Measurements from ENCODE around the gene SPATS2L. TPM values are rescaled to one million over a fixed set of nuclear protein-coding genes. Genes with fewer than 3 reads are reported as not detected.

Gene SPATS2L
- polyA plus RNA-seq, 1 of the 3 experiments (the other 2 are of a cell fraction), result 86.8 TPM

DNA sequence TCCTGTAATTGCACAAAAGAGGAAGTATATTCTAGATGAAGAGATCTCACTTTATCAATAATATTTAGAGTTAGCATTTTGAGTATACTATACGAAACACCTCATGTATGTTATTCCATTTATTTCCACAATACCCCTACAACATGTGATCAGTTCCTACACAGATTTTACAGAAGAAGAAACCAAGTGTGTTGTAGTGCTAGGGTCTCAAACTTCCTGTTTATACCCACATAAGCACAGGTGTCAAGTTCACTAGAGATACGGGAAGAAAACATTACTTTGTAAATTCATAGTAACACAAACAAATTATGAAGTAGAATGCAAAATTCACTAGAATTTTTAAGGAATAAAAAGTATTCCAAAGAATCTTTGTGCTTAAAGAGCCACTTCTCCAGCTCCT is 157.0 kb downstream of the SPATS2L start:
- H3F3A ChIP-seq (replicated peaks; ENCODE audit: insufficient read depth), result no peaks in the 10 kb centered on the region
- no peak overlapping the region for H2AFZ ChIP-seq (ENCODE audit: low read depth)
- no peaks in the 10 kb centered on the region for H3K79me2 ChIP-seq (ENCODE audit: insufficient read depth)
- no peak overlapping the region for H3K4me2 ChIP-seq
- TF ChIP-seq GATA2 (CRISPR knock-in tag; IDR thresholded peaks at IDR 0.05), result no peak
- TF ChIP-seq EZH2phosphoT487 (IDR thresholded peaks at IDR 0.05; ENCODE audit: borderline replicate concordance, low read depth), result no peak
- no peak for TF ChIP-seq CHD2 (IDR thresholded peaks at IDR 0.05; ENCODE audit: low read length, partially characterized antibody)
- TF ChIP-seq EP300 (IDR thresholded peaks at IDR 0.05; ENCODE audit: borderline replicate concordance in 1 of 2, low read depth in 1 of 2, low read length in 1 of 2), result no peak
- TF ChIP-seq, protein P1, sequence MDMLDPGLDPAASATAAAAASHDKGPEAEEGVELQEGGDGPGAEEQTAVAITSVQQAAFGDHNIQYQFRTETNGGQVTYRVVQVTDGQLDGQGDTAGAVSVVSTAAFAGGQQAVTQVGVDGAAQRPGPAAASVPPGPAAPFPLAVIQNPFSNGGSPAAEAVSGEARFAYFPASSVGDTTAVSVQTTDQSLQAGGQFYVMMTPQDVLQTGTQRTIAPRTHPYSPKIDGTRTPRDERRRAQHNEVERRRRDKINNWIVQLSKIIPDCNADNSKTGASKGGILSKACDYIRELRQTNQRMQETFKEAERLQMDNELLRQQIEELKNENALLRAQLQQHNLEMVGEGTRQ (IDR thresholded peaks at IDR 0.05; ENCODE audit: borderline replicate concordance, low read depth, low read length), result no peak
- TF ChIP-seq RXRA (IDR thresholded peaks at IDR 0.05; ENCODE audit: borderline replicate concordance, low read depth), result no peak
- no peak for TF ChIP-seq RAD21 (IDR thresholded peaks at IDR 0.05; ENCODE audit: low read length)
- no peaks in the 10 kb centered on the region for H4K20me1 ChIP-seq (ENCODE audit: insufficient read depth)
- peaks cover 0 to 5% of the 10 kb centered on the region in 2 experiments; a peak in 1 of 4 replicates for H3K4me1 ChIP-seq (ENCODE audit: control insufficient read depth in 1 of 2, insufficient read depth in 2 of 2, low read depth in 1 of 2, low read length in 1 of 2)
- no peak for DNase-seq
- POLR2A ChIA-PET, result no interaction called here
- no peaks in the 10 kb centered on the region for H3K9me2 ChIP-seq
- H3K4me3 ChIP-seq (ENCODE audit: low read depth in 2 of 2, low read length in 1 of 2), result no peak overlapping the region
- H3K9me3 ChIP-seq, result no peaks in the 10 kb centered on the region
- CTCF ChIA-PET, result interaction anchor here (1.0 to 1.3 kb wide), 2 partner anchors 8 to 484 kb away, joined by 4 read pairs; no protein-coding TSS in a partner anchor
- H3K27ac ChIP-seq (ENCODE audit: low read depth in 2 of 2, low read length in 1 of 2), result no peak overlapping the region
- no peak overlapping the region for H3K9ac ChIP-seq
- no peaks in the 10 kb centered on the region for H3K27me3 ChIP-seq (ENCODE audit: insufficient read depth)
- H3K36me3 ChIP-seq (replicated peaks in 1 of 2; ENCODE audit: control insufficient read depth in 1 of 2, insufficient read depth in 2 of 2, low read length in 1 of 2), result peaks cover 41 to 60% of the 10 kb centered on the region in 2 experiments
- WGBS (ENCODE audit: low lambda C conversion rate), result 97% methylated on average over 2 of the region's 2 CpGs

DNA sequence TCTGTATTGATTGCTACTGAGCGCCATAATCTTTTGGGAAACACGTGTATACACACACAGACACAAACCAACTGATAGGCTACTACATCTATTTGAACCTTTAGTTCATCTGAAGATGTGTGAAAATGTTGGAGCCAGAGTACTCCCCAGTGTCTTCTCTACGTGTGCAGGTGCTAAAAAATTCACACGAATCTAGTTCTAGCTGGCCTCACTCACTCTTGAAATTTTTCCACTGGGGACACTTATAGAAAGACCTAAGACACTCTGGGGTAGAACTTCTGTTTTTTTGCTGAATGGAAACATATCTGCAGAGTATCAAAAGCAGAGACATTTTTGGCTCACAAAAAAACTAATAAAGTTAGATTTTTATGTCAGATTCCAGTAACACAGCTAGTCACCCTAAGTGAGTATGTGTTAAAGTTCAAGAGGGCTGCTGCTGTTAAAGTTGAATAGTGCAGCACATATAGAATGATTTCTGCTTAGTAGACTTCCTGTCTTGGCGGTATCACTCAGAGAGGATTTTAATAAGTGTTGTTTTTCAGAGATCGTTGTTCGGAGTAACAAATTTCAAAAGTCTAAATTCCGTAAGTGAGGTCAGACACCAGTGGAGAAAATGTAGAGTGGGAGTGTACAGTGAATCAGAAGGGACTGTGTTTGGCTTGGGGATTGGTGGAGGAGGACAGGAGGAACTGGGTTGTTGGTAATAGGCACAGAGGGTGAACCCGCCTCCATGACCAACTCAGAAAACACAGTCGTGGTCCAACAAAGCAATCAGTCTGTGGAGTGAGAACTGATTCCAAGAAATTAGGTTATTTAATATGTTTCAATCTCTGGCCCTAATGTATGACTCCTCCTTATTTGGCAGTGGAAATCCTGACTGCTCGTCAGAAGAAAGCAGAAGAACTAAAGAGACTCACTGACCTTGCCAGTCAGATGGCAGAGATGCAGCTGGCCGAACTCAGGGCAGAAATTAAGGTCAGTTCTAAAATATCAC is 160.2 kb downstream of the SPATS2L start:
- peaks cover 0 to 11% of the 10 kb centered on the region in 2 experiments; a peak in 1 of 4 replicates for H3K4me1 ChIP-seq (ENCODE audit: control insufficient read depth in 1 of 2, insufficient read depth in 2 of 2, low read depth in 1 of 2, low read length in 1 of 2)
- H3K4me3 ChIP-seq (ENCODE audit: low read depth in 2 of 2, low read length in 1 of 2), result no peak overlapping the region
- no peaks in the 10 kb centered on the region for H3K9me2 ChIP-seq
- no peak overlapping the region; a peak in 1 of 4 replicates for H3K27ac ChIP-seq (ENCODE audit: low read depth in 2 of 2, low read length in 1 of 2)
- CTCF ChIA-PET, result interaction anchor here (1.1 to 8.0 kb wide), 6 partner anchors 10 to 493 kb away, joined by 3 to 111 read pairs (median 6); no protein-coding TSS in a partner anchor
- no peaks in the 10 kb centered on the region for H4K20me1 ChIP-seq (ENCODE audit: insufficient read depth)
- WGBS (ENCODE audit: low lambda C conversion rate), result 84% methylated on average over 12 of the region's 12 CpGs
- H3K36me3 ChIP-seq (replicated peaks in 1 of 2; ENCODE audit: control insufficient read depth in 1 of 2, insufficient read depth in 2 of 2, low read length in 1 of 2), result peaks cover 40 to 49% of the 10 kb centered on the region in 2 experiments
- H3K79me2 ChIP-seq (ENCODE audit: insufficient read depth), result no peaks in the 10 kb centered on the region
- no peak for DNase-seq
- no peak overlapping the region for H3K4me2 ChIP-seq
- no peaks in the 10 kb centered on the region for H3K27me3 ChIP-seq (ENCODE audit: insufficient read depth)
- H3K9ac ChIP-seq, result no peak overlapping the region
- POLR2A ChIA-PET, result no interaction called here
- no peaks in the 10 kb centered on the region for H3F3A ChIP-seq (replicated peaks; ENCODE audit: insufficient read depth)
- no peaks in the 10 kb centered on the region for H3K9me3 ChIP-seq
- no peak overlapping the region for H2AFZ ChIP-seq (ENCODE audit: low read depth)
- no peak for TF ChIP-seq YY1 (IDR thresholded peaks at IDR 0.05; ENCODE audit: low read depth)
- TF ChIP-seq, protein P2, sequence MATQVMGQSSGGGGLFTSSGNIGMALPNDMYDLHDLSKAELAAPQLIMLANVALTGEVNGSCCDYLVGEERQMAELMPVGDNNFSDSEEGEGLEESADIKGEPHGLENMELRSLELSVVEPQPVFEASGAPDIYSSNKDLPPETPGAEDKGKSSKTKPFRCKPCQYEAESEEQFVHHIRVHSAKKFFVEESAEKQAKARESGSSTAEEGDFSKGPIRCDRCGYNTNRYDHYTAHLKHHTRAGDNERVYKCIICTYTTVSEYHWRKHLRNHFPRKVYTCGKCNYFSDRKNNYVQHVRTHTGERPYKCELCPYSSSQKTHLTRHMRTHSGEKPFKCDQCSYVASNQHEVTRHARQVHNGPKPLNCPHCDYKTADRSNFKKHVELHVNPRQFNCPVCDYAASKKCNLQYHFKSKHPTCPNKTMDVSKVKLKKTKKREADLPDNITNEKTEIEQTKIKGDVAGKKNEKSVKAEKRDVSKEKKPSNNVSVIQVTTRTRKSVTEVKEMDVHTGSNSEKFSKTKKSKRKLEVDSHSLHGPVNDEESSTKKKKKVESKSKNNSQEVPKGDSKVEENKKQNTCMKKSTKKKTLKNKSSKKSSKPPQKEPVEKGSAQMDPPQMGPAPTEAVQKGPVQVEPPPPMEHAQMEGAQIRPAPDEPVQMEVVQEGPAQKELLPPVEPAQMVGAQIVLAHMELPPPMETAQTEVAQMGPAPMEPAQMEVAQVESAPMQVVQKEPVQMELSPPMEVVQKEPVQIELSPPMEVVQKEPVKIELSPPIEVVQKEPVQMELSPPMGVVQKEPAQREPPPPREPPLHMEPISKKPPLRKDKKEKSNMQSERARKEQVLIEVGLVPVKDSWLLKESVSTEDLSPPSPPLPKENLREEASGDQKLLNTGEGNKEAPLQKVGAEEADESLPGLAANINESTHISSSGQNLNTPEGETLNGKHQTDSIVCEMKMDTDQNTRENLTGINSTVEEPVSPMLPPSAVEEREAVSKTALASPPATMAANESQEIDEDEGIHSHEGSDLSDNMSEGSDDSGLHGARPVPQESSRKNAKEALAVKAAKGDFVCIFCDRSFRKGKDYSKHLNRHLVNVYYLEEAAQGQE (IDR thresholded peaks at IDR 0.05; ENCODE audit: low read depth, low read length), result no peak
- no peak for TF ChIP-seq FOXJ3 (CRISPR knock-in tag; IDR thresholded peaks at IDR 0.05)
- TF ChIP-seq, protein P3, sequence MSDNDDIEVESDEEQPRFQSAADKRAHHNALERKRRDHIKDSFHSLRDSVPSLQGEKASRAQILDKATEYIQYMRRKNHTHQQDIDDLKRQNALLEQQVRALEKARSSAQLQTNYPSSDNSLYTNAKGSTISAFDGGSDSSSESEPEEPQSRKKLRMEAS (IDR thresholded peaks at IDR 0.05; ENCODE audit: low read depth), result no peak
- no peak for TF ChIP-seq SMC3 (IDR thresholded peaks at IDR 0.05; ENCODE audit: low read depth, low read length)
- TF ChIP-seq JUND (IDR thresholded peaks at IDR 0.05), result no peak
- no peak for TF ChIP-seq EZH2phosphoT487 (IDR thresholded peaks at IDR 0.05; ENCODE audit: borderline replicate concordance, low read depth)
- TF ChIP-seq RAD21 (IDR thresholded peaks at IDR 0.05; ENCODE audit: low read length), result no peak
- TF ChIP-seq, protein P4, sequence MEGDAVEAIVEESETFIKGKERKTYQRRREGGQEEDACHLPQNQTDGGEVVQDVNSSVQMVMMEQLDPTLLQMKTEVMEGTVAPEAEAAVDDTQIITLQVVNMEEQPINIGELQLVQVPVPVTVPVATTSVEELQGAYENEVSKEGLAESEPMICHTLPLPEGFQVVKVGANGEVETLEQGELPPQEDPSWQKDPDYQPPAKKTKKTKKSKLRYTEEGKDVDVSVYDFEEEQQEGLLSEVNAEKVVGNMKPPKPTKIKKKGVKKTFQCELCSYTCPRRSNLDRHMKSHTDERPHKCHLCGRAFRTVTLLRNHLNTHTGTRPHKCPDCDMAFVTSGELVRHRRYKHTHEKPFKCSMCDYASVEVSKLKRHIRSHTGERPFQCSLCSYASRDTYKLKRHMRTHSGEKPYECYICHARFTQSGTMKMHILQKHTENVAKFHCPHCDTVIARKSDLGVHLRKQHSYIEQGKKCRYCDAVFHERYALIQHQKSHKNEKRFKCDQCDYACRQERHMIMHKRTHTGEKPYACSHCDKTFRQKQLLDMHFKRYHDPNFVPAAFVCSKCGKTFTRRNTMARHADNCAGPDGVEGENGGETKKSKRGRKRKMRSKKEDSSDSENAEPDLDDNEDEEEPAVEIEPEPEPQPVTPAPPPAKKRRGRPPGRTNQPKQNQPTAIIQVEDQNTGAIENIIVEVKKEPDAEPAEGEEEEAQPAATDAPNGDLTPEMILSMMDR (IDR thresholded peaks at IDR 0.05), result no peak
- TF ChIP-seq, protein P1 (IDR thresholded peaks at IDR 0.05; ENCODE audit: borderline replicate concordance, low read depth, low read length), result no peak
- no peak for TF ChIP-seq GABPA (IDR thresholded peaks at IDR 0.05; ENCODE audit: low read depth)
